Measurements from ENCODE around the gene ARRDC5. TPM values are rescaled to one million over a fixed set of nuclear protein-coding genes. Genes with fewer than 3 reads are reported as not detected.
A peak's percentile ranks its signal among the peaks of the same experiment; 100 is the strongest.

Gene ARRDC5
- total and polyA plus RNA-seq, 2 of the 13 experiments (the other 11 are each of a cell fraction or from before 2014, with no cell fraction given): not detected

DNA sequence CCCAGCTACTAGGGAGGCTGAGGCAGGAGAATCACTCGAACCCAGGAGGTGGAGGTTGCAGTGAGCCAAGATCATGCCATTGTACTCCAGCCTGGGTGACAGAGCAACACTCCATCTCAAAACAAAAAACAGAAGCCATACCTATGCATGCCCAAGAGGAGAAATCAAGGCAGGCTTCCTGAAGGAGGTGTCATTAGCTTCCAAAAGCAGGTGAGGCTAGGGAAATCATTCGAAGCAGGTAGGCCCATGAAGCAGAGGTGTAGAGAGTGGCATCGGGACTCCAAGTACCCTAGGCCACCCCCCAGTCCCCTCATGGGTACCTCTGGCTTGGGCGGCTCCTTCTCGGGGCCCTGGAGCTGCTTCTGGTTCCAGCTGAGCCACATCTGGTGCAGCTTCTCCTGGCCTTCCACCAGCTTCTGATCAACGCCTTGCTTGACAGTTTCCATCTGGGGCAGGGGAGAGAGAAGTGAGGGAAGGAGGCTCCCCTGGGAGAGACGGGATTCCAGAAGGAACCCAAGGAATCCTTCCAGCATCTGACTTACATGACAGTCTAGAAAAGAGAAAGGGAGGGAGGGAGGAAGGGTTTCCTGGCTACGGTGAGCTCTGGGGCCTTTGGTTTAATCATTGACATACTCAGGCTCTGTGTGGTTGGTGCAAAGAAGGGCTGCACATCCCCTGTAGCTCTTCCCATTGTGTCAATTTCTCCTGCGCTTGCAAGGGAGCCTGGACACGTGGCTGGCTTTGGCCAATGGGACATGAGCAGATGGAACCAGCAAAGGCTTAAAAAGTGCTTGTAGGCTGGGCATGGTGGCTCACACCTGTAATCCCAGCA lies 58.1 kb downstream of the ARRDC5 start:
- ChIA-PET POLR2A (interaction anchor here (0.6 to 1.3 kb wide), 6 partner anchors 11 to 52 kb away, joined by 3 to 7 read pairs (median 3); partner anchors contain the start of genes PLIN3 and TICAM1), CTCF (ENCODE audit: low intra/inter-chr PET ratio, low total read pairs) (no interaction called here)
- ATAC-seq: peak; percentile 89
- H3K27me3 ChIP-seq (ENCODE audit: control insufficient read depth in 1 of 2, insufficient read depth in 2 of 2, low read length in 2 of 2): no peaks in the 10 kb centered on the region
- peak; percentile 75 for DNase-seq (ENCODE audit: low spot score)
- no TSS peak for BruUV-seq (replicated peaks)
- H4K20me1 ChIP-seq (ENCODE audit: insufficient read depth, low read length): no peaks in the 10 kb centered on the region
- H3K4me2 ChIP-seq (ENCODE audit: low read depth, low read length): 0 out of 2 replicates have a peak overlapping the region, but pooled peaks have one; percentile 20
- peak overlapping the region; percentile 11 for H3K27ac ChIP-seq (ENCODE audit: extremely low read length, insufficient read depth, low read length)
- no peaks in the 10 kb centered on the region for H3K79me2 ChIP-seq (ENCODE audit: insufficient read depth, low read length)
- no peak overlapping the region for H3K9ac ChIP-seq (ENCODE audit: insufficient read depth, low read depth, low read length)
- intact Hi-C loops (cut with micrococcal nuclease; ENCODE audit: unreplicated experiment): no loop called here
- WGBS (ENCODE audit: low lambda C conversion rate): 68% methylated on average over 10 of the region's 10 CpGs
- no peak overlapping the region for H2AFZ ChIP-seq (ENCODE audit: low read length)
- in situ Hi-C loops (cut with HindIII; ENCODE audit: extremely low pct_ligation_motif_present, low pct_unique_long_range_greater_than_20kb): no loop called here
- FAIRE-seq: peak; percentile 70
- H3K4me1 ChIP-seq (ENCODE audit: insufficient read depth, low read length): peaks cover 47% of the 10 kb centered on the region
- peaks cover 15 to 36% of the 10 kb centered on the region in 2 experiments; a peak in 4 of 5 replicates for H3K36me3 ChIP-seq (replicated peaks in 1 of 2; ENCODE audit: control insufficient read depth in 1 of 2, insufficient read depth in 2 of 2, low read length in 2 of 2)
- H3K9me3 ChIP-seq (ENCODE audit: low read length): no peaks in the 10 kb centered on the region
- H3K4me3 ChIP-seq (replicated peaks in 1 of 3; ENCODE audit: insufficient read depth in 1 of 3, low read depth in 2 of 3, low read length in 3 of 3): no peak overlapping the region
- no peak for TF ChIP-seq MBNL3 (CRISPR knock-in tag; conservative IDR thresholded peaks at IDR 0.05)
- TF ChIP-seq ZNF563 (CRISPR knock-in tag; IDR thresholded peaks at IDR 0.05): no peak
- TF ChIP-seq TEAD3 (CRISPR knock-in tag; optimal IDR thresholded peaks at IDR 0.05; ENCODE audit: borderline replicate concordance): no peak
- TF ChIP-seq YY1 (IDR thresholded peaks at IDR 0.05; ENCODE audit: insufficient read depth, insufficient replicate concordance, low read depth, low read length): no peak
- TF ChIP-seq KDM5B (CRISPR knock-in tag; IDR thresholded peaks at IDR 0.05; ENCODE audit: borderline replicate concordance): no peak
- no peak for TF ChIP-seq POLR2AphosphoS2 (IDR thresholded peaks at IDR 0.05; ENCODE audit: low read depth, low read length)
- no peak for TF ChIP-seq POLR2G (IDR thresholded peaks at IDR 0.05; ENCODE audit: low read depth, low read length)
- no peak for TF ChIP-seq FOXA1 (IDR thresholded peaks at IDR 0.05)
- no peak for TF ChIP-seq FOXA1 (CRISPR knock-in tag; IDR thresholded peaks at IDR 0.05)
- TF ChIP-seq HMGA1 (CRISPR knock-in tag; conservative IDR thresholded peaks at IDR 0.05): no peak
- TF ChIP-seq CENPT (CRISPR knock-in tag; IDR thresholded peaks at IDR 0.05; ENCODE audit: low read depth): no peak
- no peak for TF ChIP-seq ZNF329 (CRISPR knock-in tag; IDR thresholded peaks at IDR 0.05; ENCODE audit: low read depth)
- TF ChIP-seq, protein P1, sequence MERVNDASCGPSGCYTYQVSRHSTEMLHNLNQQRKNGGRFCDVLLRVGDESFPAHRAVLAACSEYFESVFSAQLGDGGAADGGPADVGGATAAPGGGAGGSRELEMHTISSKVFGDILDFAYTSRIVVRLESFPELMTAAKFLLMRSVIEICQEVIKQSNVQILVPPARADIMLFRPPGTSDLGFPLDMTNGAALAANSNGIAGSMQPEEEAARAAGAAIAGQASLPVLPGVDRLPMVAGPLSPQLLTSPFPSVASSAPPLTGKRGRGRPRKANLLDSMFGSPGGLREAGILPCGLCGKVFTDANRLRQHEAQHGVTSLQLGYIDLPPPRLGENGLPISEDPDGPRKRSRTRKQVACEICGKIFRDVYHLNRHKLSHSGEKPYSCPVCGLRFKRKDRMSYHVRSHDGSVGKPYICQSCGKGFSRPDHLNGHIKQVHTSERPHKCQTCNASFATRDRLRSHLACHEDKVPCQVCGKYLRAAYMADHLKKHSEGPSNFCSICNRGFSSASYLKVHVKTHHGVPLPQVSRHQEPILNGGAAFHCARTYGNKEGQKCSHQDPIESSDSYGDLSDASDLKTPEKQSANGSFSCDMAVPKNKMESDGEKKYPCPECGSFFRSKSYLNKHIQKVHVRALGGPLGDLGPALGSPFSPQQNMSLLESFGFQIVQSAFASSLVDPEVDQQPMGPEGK (CRISPR knock-in tag; IDR thresholded peaks at IDR 0.05): no peak
- no peak for TF ChIP-seq ZNF44 (CRISPR knock-in tag; IDR thresholded peaks at IDR 0.05)
- TF ChIP-seq ZNF687 (CRISPR knock-in tag; IDR thresholded peaks at IDR 0.05): peak; percentile 53; the same call in 1 of the 2 replicates
